NCI-H1092 treated with DMSO at 0.1 percent for 48 hours (cell line): ENCODE results near the gene PRKCH.
A peak's percentile ranks its signal among the peaks of the same experiment; 100 is the strongest.
"Not testable (repeated sequence)": the region's sequence is repeated elsewhere in the genome, so short reads cannot be mapped to it uniquely, and the experiment has no call there.

Experiments
- DNase-seq: peaks from one replicate; lab custom pipeline; 2025; lab: John Stamatoyannopoulos, UW

The PRKCH gene

GRCh38 chr14:61460063-61460462 is 138.7 kb downstream of the PRKCH start:
- no peak for DNase-seq

DNA sequence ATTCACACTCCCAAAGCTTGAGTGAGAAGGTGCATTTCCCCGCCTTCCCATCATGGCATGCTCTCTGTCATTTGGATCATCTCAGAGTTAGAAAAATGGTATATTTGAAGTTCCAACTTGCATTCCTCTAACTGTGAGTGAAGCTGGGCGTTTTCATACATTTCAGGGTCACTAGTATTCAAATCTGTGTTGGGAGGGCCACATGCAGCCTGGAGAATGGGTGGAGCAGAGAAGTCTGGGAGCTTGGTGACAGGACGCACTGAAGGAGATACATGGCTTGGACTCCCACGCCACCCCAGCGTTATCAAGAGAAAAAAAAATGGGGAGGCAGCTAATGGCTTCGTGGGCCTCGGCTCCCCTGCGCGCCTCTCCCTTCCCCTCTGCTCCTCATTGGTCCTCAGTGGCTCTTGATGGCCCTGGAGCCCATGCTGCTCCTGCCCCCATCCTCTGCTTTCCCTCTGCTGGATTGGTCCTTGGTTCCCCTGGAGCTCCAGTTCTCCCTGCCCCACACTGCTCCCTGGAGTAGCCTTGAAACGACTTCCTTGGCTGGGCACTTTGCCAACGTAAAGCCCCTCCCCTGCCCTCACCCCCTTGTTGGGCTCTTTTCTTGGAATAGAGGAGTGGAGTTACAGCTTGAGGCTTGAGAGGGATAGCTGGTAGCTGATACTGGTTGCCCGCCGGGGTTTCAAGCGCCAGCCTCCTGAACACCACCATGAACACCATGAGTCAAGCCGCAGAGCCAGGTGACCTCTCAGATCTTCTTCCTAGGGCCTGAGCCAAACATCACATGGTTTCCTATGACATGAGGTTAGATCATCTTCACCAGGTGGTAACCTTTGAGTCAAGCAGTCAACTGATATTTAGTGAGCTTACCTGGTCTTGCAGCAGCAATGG is 139.6 kb downstream of the PRKCH start:
- DNase-seq: no peak

- DNase-seq: peak; percentile 87
These were observed 140.5 kb downstream of the PRKCH start for GRCh38 chr14:61461808-61462275.

DNA sequence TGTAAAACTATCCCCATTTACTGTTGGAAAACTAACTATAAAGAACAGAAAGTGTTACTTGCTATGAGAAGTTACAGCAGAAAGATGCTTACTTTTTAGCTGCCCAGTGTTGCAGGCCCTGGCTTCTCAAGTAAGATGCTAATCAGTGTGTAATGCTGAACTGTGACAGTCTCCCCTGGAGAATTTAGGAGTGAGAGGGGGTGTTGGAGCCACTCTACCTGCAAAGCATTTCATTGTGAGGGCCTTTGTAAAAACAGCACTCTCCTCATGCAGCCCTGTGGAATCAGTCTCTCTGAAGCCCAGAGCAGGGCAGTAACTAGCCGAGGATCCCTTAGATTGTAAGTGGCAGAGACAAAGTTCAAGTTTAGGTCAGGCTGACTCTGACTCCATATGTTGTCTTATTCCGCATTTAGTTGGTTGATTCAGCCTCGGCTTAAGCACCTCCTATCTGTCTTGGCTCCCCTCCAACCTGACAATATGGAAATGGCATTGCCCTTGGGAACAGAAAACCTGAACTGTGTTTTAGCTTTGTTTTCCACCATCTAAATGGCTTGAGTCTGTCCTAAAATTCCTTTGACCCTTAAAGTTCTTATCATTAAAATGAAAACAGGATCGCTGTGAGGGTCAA is 141.3 kb downstream of the PRKCH start:
- peak; percentile 39 for DNase-seq

GRCh38 chr14:61463664-61464285 is 142.4 kb downstream of the PRKCH start:
- DNase-seq: no peak

GRCh38 chr14:61464539-61465320 is 143.4 kb downstream of the PRKCH start:
- not testable (repeated sequence) for DNase-seq

DNA sequence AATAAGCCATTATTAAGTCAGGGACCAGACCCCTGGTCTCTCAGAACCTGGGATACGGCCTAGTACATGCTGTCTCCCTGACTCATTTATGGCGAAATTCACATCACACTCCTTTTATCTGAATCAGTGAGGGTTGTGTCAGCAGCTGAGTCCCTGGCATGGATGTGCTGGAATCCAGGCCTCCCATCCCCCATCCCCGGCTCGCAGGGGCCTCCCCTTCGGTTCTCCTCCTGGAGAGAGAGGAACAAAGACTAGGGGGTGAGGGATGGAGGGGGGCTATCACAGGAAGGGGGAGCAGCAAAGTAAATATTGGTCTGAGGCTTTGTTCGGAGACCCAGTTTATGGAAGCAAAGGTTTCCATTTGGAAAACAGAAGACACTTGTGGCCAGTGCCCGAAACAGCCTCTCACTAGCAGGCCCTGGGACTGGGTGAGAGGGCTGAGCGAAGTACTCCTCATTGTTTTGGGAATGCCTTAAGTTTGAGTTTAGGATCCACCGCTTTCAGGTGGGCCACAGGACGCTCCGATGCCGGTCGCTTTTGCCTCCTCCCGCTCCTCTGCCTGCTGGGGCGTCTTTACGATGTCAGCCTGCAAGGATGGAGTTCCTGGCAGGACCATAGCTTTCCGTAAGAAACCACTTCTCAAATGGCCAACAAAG is 145.0 kb downstream of the PRKCH start:
- no peak for DNase-seq

DNA sequence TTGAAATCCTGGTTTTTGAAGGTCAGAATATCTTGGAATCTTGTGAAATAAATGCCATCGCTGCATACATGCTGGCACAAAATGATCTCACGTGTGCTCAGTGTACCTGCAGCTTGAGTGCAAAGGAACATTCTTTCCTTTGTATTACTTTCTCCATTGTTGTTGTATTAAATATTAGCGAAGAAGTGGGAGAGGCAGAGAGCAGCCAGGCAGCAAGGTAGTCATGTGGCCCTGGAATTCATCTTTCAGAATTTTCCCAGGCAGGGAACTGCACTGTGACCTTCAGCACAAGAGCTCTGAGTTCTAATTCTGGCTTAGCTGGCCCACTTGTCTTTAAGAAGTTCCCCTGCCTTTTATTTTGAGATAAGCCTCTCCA is 145.5 kb downstream of the PRKCH start:
- no peak for DNase-seq

DNA sequence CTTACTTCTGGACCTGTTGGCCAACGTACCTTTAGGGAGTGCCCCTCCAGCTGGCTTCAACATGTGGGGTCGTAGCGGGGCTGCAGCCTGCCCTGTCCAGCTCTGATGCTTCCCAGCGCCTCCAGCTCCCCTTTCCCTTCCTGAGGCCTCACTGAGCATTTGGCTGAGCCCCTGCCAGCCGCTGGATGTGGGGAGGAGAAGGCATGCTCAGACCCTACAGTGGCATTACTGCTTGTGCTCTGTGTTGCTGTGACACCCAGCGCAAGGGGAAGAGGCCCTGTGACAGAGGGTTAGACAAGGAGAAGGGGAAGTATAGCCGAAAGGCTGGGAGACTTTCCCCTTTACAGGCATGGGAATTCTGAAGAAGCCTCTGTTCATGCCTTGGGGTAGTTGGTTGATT is 145.9 kb downstream of the PRKCH start:
- no peak for DNase-seq

GRCh38 chr14:61468063-61468825 is 146.9 kb downstream of the PRKCH start:
- no peak for DNase-seq

DNA sequence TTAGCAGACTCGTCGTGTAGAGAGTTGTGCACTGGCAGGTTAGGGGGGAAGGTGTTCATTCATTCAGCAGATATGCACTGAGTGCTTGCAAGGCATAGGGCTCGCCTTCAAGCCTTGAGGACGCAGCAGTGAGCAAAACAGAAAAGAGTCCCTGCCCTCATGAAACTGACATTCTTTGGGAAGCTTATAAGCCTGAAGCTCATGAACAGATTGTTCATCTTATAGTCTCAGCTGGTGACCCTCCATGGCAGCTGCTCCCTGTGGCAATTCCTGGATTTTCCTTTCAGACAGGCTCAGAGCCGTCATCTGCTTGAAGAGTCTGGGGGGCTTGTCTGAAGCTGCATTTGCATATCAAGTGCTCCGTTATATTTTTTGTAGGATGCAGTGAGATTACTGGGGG is 148.4 kb downstream of the PRKCH start:
- DNase-seq: no peak

GRCh38 chr14:61470261-61470960 is 149.0 kb downstream of the PRKCH start:
- DNase-seq: peak; percentile 83

DNA sequence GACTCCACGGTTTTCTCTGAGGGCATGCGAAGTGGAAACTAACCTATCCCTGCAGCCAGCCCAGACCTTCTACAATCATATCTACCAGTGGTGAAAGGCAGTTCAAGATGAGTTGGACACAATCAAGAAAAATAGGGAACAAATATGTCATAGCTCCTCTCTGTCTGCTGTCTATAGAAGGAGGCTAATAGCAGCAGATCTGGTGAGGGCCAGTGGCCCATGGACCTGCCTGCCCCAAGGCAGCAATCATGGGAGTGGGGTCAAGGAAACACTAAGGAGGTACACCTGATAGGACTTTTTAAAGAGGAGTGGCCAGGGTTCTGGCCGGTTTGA is 149.5 kb downstream of the PRKCH start:
- no peak for DNase-seq

DNA sequence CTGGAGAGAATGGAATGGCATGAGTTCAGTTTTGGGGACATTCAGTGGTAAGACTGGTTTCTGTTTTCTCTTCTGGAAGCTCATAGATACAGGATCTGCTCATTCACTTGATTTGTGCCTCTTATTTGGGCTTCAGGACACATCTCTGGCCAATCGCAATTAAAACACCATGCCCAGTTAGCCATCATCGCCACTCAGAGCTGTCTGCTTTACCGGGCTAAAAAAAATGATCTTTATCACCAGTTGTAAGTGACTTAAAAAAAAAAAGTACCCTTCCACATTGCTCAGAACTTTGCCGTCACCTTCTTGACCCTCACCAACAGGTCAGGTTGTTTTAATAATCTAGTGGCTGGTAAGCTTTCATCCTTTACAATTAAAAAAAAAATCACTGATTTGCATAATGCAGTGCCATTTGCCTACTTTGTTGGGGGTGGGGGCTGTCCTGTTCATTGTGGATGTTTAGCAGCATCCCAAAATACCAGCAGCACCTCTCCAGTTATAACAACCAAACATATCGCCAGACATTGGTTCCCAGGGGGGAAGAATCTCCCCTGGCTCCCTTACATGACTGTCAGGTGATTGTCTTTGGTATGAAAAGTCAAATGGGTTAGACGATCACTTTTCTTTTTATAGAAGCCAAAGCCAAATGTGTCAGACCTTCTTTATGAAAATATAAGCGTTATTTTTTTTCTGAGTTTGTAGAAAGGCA is 150.1 kb downstream of the PRKCH start:
- DNase-seq: no peak

DNA sequence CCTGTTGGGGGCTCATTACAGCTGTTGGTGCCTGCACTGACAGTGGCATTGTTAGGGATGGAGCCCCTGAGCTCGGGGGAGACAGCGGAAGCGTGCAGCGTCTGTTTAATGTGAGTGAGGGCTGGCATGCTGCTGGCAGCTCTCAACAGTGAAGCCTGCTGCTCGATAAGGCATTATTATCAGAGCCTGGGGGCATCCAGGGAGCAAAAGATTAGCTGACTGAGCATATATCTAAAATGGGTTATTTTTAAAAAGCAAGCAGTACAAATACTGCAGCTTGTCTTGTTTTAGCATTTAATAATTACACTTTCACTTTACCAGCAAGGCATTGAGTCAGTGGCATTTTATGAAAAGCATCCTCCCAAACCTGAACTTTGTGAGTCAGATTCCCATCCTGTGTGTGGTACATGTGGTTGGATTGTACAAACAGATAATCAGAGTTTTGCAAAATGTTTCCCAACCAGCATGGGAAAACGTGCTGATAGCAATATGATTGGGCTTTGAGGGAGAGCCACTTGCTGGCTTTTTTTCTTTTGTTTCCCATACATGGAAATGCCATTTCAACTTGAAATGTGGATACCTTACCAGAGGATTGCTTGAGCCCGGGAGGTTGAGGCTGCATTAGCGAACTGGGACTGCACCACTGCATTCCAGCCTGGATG is 150.8 kb downstream of the PRKCH start:
- DNase-seq: peak; percentile 33

DNA sequence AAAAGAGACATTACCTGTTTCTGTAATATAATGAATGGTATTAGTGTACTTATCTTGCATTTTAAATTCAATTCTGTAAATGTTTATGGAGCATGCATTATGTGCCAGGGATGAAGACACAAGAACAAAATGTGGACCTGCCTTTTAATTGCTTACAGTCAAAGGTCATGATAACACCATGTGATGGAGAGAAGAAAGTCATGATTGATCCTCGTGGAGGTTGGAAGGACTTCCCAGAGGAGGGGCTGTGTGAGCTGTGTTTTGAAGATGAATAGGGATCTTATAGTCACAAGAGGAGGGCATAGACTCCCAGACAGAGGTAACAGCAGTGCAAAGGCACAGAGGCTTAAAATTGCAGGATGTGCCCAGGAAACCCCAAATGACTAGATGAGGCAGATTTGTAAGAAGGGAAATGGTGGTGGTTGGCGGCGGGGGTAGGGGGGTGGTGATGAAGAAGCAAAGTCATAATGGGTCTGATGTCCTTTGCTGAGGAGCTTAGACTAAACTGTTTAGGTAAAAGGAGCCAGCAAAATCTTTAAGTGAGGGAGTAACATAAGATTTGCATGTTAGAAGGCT is 151.5 kb downstream of the PRKCH start:
- no peak for DNase-seq

GRCh38 chr14:61474015-61474414 is 152.6 kb downstream of the PRKCH start:
- DNase-seq: no peak

DNA sequence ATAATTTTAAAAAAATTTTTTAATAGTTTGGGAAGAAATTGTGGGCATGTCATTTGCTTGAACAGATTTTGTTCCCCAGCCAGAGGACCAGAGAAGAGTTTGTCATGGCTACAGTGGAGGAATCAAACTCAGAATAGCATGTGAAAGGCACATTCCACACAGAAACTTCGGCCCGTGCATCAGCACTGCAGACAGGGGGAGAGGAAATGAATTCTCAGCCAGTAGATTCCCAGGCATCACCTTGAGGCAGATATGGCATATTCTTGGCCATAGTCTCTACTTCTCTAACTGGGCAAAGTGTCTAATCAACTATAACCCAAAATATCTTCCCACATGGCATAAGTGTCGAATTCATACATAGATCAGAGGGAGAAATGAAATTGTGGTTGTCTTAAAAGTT is 153.3 kb downstream of the PRKCH start:
- no peak for DNase-seq

GRCh38 chr14:61475316-61475715 is 153.9 kb downstream of the PRKCH start:
- peak; percentile 63 for DNase-seq
